Upper lobe of right lung (tissue), 1 donor: ENCODE data around the gene TDRD15. TPM values are rescaled to one million over a fixed set of nuclear protein-coding genes. Genes with fewer than 3 reads are reported as not detected.

Experiments used
- ATAC-seq: fragments of 200-7000 bp; cut with Tn5 transposase; one replicate; pipeline ENCODE4 v1.9.1; 2020; ENCODE audit warnings: mild to moderate bottlenecking, moderate library complexity
- DNase-seq: peaks from one replicate; pipeline ENCODE4 v3.0.0-alpha.2; 2020
- H3K27ac ChIP-seq: fragments of 200-600 bp; one replicate; pipeline ENCODE4 v1.8.0; 2022
- H3K27me3 ChIP-seq: fragments of 200-600 bp; one replicate; pipeline ENCODE4 v1.8.0; 2022; ENCODE audit warnings: mild to moderate bottlenecking
- H3K36me3 ChIP-seq: fragments of 200-600 bp; one replicate; pipeline ENCODE4 v1.8.0; 2022
- H3K4me1 ChIP-seq: fragments of 200-600 bp; one replicate; pipeline ENCODE4 v1.8.0; 2022
- H3K4me3 ChIP-seq: fragments of 200-600 bp; one replicate; pipeline ENCODE4 v1.8.0; 2022; ENCODE audit warnings: mild to moderate bottlenecking
- H3K9me3 ChIP-seq: fragments of 200-600 bp; one replicate; pipeline ENCODE4 v1.8.0; 2022
- CTCF ChIP-seq: fragments of 200-600 bp; IDR thresholded peaks from one replicate; pipeline ENCODE4 v1.8.0; 2022; ENCODE audit warnings: antibody characterized with exemption
- intact Hi-C: fragments of 100-400 bp; cut with DNase I; formaldehyde crosslinking; loops from one replicate; pipeline ENCODE4 v1.11.0; 2022
- long read RNA-seq: library from polyadenylated mRNA; unstranded; transcript quantifications from one replicate; pipeline ENCODE4 v2.0.0, GENCODE V29; 2021
- total RNA-seq: library from RNA; stranded (reverse); fragmentation: NEBNext Ultra II Directional; extraction: Animal tissue kit (Norgen Biotek cat#: 25700); gene quantifications from one replicate; pipeline ENCODE4 v1.2.1, GENCODE V29; 2021
- donor health status: DM: no; HTN: yes; CAD: no; lungs with severe emphysema.

TDRD15 gene
- not detected for total RNA-seq
- long read RNA-seq: 0 reads

- no peaks in the 10 kb centered on the region for H3K36me3 ChIP-seq
- H3K27ac ChIP-seq: no peak within 1 kb of the TSS
- H3K9me3 ChIP-seq: no peaks in the 10 kb centered on the region
- no peak for ATAC-seq
- no peak for DNase-seq
- no peak for TF ChIP-seq CTCF
- H3K4me1 ChIP-seq: no peaks in the 10 kb centered on the region
- intact Hi-C loops: loop anchor here (5.0 kb wide), 1 partner anchor 461 kb away; no protein-coding TSS in a partner anchor
- H3K4me3 ChIP-seq: no peak within 1 kb of the TSS
- H3K27me3 ChIP-seq: peaks cover 4% of the 10 kb centered on the region
These were observed at the start of gene TDRD15 for GRCh38 chr2:21123473-21124393. Gene TDRD15 (plus strand): TSS chr2:21123968. CDS start chr2:21137468, 13,500 bp downstream.

- no peaks in the 10 kb centered on the region for H3K9me3 ChIP-seq
- no peak overlapping the region for H3K27ac ChIP-seq
- no peaks in the 10 kb centered on the region for H3K36me3 ChIP-seq
- TF ChIP-seq CTCF: no peak
- DNase-seq (no peak), ATAC-seq (no peak)
- H3K27me3 ChIP-seq: no peaks in the 10 kb centered on the region
- H3K4me3 ChIP-seq: no peak overlapping the region
- intact Hi-C loops: no loop called here
- H3K4me1 ChIP-seq: no peaks in the 10 kb centered on the region
These were observed 45.5 kb upstream of the TDRD15 start for GRCh38 chr2:21078296-21078695.

DNA sequence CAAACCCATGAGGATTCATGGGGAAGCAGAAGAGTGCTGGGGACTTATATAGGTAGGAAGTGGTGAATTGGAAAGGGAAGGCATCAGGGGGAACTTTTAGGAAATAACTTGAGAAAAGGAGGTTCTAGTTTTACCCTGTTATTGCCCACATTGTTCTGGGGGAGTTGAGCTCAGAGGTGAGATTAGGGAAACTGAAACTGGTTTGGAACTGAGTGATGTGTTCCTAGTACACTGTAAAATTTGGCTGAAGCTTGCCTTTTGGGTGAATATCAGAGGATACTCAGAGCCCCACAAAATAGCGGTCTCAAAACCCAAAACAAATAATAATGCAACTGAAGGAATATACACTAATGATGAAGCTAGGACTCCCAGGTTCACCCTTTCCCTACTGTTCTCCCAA lies 40.3 kb upstream of the TDRD15 start:
- H3K4me1 ChIP-seq: no peaks in the 10 kb centered on the region
- ATAC-seq (no peak), DNase-seq (no peak)
- no peak for TF ChIP-seq CTCF
- intact Hi-C loops: no loop called here
- no peaks in the 10 kb centered on the region for H3K27me3 ChIP-seq
- no peak overlapping the region for H3K27ac ChIP-seq
- no peak overlapping the region for H3K4me3 ChIP-seq
- no peaks in the 10 kb centered on the region for H3K9me3 ChIP-seq
- no peaks in the 10 kb centered on the region for H3K36me3 ChIP-seq

- TF ChIP-seq CTCF: no peak
- ATAC-seq (no peak), DNase-seq (no peak)
- no peak overlapping the region for H3K27ac ChIP-seq
- no peaks in the 10 kb centered on the region for H3K27me3 ChIP-seq
- H3K9me3 ChIP-seq: no peaks in the 10 kb centered on the region
- no peaks in the 10 kb centered on the region for H3K4me1 ChIP-seq
- no peaks in the 10 kb centered on the region for H3K36me3 ChIP-seq
- intact Hi-C loops: no loop called here
- H3K4me3 ChIP-seq: no peak overlapping the region
These were observed 39.4 kb upstream of the TDRD15 start for GRCh38 chr2:21084401-21084800.

GRCh38 chr2:21092308-21092869 lies 31.4 kb upstream of the TDRD15 start:
- Histone ChIP-seq H3K9me3 (no peaks in the 10 kb centered on the region), H3K27ac (no peak overlapping the region), H3K27me3 (no peaks in the 10 kb centered on the region), H3K4me3 (no peak overlapping the region), H3K4me1 (no peaks in the 10 kb centered on the region), H3K36me3 (no peaks in the 10 kb centered on the region)
- intact Hi-C loops: no loop called here
- DNase-seq: no peak
- no peak for ATAC-seq
- TF ChIP-seq CTCF: no peak
